HG02588 (cell line): ENCODE results near the gene TTC7B.
"Not testable (repeated sequence)": the region's sequence is repeated elsewhere in the genome, so short reads cannot be mapped to it uniquely, and the experiment has no call there.

Source experiments
- ATAC-seq: cut with Tn5 transposase; IDR thresholded peaks from one replicate; pipeline ENCODE4 v1.9.1; 2021; ENCODE audit warnings: mild to moderate bottlenecking, moderate library complexity; ENCODE audit not compliant: unreplicated experiment

Gene TTC7B

DNA sequence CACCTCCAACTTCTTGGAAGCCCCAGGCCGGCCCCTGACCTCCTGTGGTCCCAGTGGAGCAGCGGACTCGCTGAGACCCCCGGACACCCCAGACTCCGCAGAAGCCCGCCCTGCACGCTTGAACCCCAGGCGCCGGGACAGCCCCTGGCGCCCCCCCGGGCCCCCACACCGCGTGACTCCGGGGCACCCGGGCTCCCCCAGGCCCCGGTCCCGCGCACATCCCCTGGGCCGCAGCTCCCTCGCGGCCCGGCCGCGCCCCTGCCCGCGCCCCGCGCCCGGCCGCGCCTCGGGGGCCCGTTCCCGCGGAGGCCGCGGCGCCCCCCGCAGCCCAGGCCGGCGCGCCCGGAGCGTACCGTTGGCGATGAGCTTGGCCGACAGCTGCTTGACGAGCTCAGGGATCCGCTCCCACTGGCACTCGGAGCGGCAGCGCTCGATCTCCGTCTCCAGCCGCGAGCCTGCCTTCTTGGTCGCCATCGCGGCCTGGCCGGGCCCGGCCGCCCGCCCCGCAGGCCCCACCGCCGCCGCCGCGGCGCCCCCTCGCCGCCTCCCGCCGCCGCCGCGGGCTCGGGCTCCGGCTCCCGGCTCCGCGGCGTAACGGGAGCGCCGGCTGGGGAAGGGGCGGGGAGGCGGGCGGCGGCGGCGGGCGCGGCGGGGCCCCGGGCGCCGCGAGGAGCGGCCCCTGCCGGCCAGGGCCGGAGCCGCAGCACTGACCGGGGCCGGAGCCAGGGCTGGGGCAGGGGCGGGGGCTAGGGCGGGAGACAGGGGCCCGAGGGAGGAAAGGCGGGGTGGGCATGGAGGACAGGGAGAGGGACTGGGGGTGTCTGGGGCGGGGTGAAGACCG, at the start of gene TTC7B:
Gene TTC7B (minus strand): TSS at position 609 of the 841 bp plus-strand sequence. CDS start 135 bp downstream, at position 474.
- ATAC-seq: peak; percentile 60

DNA sequence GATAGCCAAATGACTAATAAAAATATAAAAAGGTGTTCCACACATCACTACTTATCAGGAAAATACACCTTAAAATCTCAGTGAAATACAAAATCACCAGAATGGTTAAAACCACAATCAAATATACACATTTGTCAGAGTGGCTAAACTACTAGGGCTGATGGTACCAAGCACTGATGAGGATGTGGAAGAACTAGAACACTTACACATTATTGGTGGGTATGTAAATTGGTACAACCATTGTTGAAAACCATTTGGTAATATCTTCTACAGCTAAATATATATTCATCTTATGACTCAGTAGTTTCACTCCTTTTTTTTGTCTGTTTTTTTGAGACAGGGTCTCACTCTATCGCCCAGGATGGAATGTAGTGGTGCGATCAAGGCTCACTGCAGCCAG, 48.5 kb upstream of the TTC7B start:
- ATAC-seq: no peak

DNA sequence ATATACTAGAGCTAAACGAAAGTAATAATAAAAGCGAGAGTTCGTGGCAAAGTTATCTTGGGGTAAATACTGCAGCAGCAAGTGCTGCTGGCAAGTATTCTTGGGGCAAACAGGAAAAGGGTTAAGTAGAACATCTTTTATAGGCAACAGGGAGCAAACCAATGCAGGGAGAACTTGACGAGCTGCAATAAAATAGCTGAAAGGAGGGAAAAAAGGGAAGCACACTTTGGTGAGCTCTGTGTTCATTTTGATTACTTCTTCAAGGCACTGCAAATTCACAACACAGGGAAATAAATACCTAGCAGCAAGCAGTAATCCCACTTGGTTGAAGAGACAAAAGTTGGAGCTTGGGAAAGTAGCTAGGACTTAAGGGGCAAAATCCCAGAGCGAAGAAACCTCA, 42.3 kb upstream of the TTC7B start:
- no peak for ATAC-seq

- no peak for ATAC-seq
Observed at GRCh38 chr14:90857866-90858265, 41.6 kb upstream of the TTC7B start.

- not testable (repeated sequence) for ATAC-seq
Observed at GRCh38 chr14:90856115-90856514, 39.9 kb upstream of the TTC7B start.

DNA sequence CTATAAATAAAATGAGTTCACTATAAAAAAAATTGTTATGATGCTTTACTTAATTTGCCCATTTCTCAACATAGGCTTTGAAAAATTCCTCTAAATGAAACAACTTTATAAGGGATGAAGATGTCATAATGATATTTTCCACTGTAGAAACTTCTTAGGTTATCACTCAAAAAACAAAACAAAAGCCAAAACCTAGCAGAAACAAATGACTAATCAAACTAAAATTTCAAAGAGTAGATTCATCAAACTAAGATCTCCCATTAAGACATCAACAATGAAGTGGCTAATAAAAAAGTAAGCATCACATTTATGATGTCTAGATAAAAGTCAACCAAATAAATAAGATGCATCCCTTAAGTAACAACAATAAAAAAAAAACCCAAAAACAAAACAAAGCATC, 36.9 kb upstream of the TTC7B start:
- ATAC-seq: no peak

DNA sequence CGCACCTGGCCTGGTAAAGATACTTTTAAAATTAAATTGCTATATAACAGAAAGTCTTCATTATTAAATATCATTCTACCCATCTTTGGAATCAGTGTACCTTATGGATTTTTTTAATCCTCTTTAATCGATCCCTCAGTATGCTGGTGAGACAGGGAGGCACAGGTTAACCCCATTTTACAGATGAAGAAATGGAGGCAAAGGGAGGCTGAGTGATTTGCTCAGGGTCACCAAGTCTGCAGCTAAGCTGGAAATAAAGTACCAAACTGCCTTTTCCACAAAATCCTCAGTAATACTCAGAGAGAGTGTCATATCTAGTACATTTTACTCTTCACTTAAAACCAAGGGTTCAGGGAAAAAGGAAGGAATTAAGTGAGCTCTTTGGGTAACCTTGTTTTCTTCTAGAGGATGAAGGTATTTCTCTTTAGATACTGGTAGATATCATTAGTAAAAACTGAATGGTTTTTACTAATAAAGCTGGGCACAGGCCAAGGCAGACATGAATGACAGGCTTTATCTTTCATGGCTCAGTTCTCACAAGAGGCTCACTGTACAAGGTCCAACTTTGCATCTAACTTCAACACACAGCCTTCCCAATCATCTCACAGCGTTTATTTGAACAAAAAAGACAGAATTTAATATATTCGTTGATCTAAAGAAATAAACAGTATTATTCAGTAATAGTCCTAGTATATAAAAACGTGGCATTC, 35.3 kb upstream of the TTC7B start:
- no peak for ATAC-seq

DNA sequence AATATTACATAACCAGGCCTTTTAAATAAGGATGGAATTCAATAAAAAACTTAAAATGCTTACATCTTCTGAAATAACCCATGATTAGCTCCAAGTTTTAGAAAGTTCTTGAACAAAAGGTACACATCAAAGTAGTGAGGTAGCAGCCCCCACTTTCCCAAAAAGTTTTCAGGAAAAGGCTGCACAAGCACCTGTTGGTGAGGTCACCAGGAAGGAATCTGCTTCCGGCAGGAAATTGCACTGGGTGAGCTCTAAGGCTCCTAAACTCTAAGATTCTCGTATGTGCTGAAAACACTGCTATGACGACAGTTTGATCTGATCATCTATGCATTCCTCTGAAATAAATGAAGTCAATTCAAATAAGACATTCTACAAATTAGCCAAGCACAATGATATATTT, 34.3 kb upstream of the TTC7B start:
- no peak for ATAC-seq

GRCh38 chr14:90849787-90850444, 33.7 kb upstream of the TTC7B start:
- ATAC-seq: no peak

DNA sequence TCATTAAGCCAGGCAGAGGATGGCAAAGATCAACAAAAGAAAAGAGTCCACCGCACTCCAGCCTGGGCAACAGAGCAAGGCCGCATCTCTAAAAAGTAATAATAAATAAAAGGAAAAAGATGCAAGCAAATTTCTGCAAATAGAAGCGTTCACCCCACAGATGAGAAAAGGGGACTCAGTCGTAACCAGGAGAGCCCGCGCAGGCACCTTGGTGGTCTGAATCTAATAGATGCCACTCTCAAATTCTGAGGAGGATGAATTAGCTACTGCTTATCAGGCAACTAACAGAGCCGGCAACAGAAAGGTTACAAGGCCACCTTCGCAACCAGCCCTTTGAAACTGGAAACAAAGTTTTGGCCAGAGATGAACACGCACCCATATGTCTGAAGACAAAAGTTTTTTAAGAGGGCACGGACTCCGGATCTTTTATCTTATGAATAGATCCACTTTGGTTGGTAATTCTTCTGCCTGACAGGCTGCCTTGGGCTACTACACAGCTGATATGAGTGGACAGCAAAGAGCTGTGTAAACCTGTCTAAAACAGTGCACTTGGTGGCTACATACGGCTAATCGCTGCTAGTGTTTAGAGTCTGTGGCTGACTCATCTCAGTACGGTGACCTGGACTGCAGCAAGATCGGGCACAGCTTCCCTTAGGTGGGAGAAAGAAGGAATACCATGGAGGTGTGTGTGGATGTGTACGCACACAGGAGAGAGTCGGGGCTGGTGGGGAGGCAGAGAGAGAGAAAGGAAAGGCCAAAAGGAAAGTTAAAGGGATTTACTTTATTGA, 32.9 kb upstream of the TTC7B start:
- ATAC-seq: no peak

- ATAC-seq: no peak
Observed at GRCh38 chr14:90846511-90846910, 30.3 kb upstream of the TTC7B start.

GRCh38 chr14:90844321-90844720, 28.1 kb upstream of the TTC7B start:
- ATAC-seq: no peak

- no peak for ATAC-seq
Observed at GRCh38 chr14:90842726-90843125, 26.5 kb upstream of the TTC7B start.

DNA sequence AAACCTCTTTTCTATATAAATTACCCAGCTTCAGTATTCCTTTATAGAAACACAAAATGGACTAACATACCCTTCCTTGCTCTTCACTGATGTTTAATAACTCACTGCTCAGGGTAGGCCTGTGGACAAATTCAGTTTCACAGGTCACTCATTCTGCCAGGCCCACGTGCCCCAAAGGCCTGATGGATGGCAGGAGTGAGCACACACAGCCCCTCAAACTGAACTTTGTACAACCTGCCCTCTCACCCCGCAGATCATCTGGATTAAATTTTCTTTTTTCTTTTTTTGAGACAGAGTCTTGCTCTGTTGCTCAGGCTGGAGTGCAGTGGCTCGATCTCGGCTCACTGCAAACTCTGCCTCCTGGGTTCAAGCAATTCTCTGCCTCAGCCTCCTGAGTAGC, 24.4 kb upstream of the TTC7B start:
- ATAC-seq: not testable (repeated sequence)

DNA sequence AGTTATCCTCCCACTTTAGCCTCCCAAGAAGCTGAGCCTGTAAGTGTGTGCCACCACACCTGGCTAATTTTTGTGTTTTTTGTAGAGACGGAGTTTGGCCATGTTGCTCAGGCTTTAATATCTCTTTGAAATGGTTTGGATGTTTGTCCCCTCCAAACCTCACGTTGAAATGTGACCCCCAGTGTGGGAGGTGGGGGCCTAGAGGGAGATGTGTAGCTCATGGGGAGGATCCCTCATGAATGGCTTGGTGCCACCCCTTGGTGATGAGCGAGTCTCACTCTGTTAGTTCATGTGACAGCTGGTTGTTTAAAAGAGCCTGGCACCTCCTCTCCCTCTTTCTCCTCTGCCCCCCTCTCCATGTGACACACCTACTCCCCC, 23.6 kb upstream of the TTC7B start:
- no peak for ATAC-seq

- ATAC-seq: no peak
Observed at GRCh38 chr14:90839024-90839888, 23.0 kb upstream of the TTC7B start.

- not testable (repeated sequence) for ATAC-seq
Observed at GRCh38 chr14:90838531-90838930, 22.3 kb upstream of the TTC7B start.

- no peak for ATAC-seq
Observed at GRCh38 chr14:90837355-90837754, 21.1 kb upstream of the TTC7B start.

DNA sequence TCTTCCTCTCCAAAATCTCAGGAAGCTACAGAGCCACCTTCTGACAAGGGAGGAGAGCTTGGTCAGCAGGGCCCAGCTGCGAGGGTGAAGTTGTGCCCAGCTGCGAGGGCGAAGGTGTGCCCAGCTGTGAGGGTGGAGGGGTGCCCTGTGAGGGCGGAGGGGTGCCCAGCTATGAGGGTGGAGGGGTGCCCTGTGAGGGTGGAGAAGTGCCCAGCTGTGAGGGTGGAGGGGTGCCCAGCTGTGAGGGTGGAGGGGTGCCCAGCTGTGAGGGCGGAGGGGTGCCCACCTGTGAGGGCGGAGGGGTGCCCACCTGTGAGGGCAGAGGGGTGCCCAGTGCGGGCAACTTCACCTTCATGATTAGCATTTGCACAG, 20.4 kb upstream of the TTC7B start:
- ATAC-seq: no peak

- ATAC-seq: no peak
Observed at GRCh38 chr14:90831821-90832220, 15.6 kb upstream of the TTC7B start.
